Bone marrow (tissue), 2 donors: Measurements from ENCODE around the gene DCTD.
"Not testable (repeated sequence)": the region's sequence is repeated elsewhere in the genome, so short reads cannot be mapped to it uniquely, and the experiment has no call there.

Experiments
- DNase-seq, 2 donors: peaks; one replicate each; lab custom pipeline; 2025; lab: John Stamatoyannopoulos, UW

DCTD gene

DNA sequence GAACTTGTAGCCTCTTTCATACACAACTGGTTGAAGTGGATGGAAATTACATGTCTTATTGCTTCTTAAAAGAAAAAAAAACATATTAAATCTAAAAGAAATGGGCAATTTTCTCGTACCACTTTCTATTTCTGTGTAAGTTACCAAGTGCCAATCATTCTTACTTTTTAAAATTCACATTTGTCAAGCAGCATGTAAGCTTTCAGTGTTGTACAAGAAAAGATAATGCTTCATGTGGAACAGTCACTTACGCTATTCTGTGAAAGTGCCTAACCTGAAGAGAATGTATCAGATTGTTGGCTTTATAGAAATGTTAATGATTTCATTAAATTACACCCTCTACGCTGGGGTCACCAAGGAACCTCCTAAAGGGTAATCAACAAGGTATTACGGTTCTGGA, 4.4 kb upstream of the DCTD start:
- DNase-seq: no peak

DNA sequence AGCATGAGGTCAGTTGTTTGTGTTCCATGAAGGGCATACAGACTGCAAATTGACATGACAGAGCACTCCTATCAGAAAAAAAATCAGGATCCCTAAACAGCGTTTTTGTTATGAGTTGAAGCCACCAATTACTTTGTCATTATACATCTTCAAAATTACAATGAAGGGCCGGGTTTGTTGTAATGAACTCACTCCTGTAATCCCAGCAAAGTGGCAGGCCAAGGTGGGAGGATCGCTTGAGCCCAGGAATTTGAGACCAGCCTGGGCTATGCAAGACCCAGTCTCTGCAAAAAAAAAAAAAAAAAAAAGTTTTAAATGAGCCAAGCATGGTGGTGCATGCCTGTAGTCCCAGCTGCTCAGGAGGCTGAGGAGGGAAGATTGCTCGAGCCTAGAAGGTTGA, 3.5 kb upstream of the DCTD start:
- DNase-seq: no peak

DNA sequence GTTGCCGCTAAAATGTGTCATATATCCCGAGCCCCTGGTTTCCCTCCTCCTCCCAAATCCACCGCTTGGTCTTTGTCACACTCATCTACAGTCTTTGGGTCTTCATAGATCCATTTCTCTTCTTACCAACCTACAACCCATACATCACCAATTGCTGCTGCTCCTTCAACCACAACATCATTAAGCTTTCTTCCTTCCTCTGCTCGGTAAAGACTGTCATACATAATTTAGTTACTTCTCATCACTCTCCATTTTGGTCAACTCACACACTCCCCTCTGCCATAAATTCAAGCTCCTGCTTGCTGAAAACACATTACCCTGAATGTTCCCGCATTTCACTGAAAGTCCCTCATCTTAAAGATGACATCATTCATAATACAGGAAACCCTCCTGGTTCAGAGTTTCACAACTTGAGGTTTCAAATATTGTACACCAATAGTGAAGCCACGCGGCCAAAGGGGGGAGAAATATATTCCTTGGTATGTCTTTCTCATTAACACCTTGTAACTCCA, 1.7 kb upstream of the DCTD start:
- no peak for DNase-seq

DNA sequence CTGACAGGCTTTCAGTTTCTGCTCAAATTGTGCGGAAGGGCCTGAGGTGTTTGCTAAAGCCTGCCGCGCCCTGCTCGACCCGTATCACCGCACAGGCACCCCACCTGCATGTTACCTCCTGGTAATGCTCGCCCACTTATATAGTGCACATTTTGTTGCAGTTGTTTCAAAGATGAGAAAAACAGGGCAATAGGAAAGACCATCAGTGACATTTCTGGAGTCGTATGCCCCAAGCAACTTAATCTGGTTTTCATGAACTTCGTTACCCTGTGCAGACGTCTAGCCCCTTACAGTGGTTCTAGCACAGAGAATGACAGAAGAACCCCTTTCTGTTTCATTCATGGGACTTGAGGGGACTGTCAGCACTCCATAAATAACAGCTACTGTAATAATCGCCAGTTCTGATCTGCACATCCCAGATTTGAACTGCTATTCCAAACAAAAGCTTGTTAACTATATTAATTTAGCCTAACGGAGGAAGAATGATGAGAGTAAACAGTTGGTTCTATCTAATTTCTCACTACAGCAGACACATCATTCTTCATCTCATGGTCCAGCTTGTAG, 940 bp upstream of the DCTD start:
- DNase-seq: no peak

DNA sequence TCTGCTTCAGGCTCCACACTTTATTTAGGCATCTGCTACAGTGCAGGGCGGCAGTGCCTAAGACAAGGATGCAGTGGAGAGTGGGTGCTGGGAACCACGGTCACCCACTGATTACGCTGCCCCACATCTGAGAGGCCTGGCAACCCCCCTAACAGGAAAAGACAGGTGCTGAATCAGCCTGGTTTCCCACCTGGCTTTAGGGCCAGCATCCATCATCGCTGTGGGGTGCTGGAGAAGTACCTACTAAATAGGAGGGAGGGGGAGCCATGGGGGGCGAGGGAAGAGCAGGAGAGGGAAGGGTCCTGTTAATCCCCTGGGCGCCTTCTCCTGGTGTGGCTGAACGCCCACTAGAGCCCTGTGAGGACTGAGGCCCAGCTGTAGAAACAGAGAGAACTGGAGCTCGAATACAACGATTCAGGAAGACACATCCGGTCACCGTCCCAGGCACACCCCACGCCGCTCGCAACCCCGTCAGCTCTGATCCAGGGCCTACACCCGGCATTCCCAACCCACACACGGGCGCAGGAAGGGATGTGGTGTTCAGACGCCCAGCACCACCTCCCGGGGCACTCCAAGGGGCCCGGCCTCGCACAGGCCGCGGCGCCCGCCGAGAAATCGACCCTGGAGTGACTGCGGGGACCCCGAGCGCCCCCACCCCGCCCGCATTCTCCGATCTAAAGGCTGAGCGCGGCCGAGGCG, 554 bp downstream of the DCTD start:
- peak in 1 of 2 donors; percentile 26 for DNase-seq

DNA sequence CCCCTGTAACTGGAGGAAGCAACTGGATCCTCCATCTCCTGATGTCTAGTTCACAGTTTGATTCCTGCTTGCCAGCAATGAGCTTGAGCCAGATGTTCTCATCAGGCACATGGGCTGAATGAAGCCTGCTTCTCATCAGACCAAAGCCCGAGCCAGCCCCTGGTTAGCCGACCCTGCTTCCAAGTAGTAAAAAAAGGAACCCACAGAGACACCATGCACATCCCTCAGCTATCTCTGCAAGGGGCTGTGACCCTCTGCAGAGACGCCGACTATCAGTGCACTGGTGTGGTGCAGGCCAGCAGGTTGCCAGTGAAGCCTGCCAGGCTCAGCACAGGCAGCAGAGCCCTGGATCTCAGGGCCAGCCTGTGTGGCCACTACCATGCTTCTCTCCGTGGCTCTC, 2.8 kb downstream of the DCTD start:
- DNase-seq: no peak

DNA sequence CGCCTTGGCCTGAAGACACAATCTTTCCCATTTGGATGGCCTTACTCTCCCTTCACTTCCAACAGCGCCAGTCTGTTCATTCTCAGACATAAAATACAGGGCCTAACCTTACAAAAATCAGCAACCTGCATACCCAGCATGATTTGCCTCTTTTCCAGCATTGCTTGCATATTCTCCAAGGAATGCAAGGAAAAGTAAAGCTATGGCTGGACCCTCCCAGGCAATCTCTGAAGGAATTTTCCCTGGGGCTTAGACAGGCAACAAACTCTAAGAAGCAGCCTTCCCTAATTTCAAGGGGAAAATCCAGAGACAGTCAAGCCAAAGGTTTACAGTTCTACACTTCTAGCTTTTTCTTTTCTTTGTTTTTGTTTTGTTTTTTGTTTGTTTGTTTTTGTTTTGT, 3.6 kb downstream of the DCTD start:
- DNase-seq: no peak

DNA sequence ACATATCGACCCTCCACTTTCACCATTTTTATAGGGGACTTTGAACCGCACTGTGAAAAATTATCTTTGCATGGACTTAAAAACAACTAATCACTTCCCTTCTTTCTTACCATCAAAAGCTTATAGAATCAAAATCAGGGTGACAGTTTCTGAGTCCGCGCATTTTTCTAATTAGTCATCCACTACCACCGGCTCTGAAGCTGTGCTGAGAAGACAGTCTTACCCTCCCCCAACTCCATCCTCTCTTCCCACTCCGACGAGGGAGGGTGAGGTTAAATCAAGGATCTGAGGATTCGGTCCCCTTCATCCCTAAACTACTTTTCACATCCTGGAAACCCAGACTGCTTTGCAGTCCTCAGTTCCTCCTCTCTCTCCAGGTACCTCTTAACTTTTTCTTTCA, 4.2 kb downstream of the DCTD start:
- DNase-seq: no peak

DNA sequence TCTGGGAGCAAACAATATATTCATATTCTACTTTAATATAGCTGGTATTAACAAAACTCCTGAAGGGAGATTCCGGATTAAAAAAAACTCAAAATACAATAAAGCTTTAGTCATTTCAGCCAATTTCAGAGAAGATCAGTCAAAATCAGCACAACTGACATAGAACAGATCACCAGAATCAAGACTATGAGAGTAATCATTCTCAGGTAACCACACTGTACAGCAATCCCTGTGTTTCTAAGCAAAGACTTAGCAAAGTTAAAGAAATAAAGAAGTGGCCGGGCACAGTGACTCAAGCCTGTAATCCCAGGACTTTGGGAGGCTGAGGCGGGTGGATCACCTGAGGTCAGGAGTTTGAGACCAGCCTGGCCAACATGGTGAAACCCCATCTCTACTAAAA, 9.1 kb downstream of the DCTD start:
- no peak for DNase-seq

DNA sequence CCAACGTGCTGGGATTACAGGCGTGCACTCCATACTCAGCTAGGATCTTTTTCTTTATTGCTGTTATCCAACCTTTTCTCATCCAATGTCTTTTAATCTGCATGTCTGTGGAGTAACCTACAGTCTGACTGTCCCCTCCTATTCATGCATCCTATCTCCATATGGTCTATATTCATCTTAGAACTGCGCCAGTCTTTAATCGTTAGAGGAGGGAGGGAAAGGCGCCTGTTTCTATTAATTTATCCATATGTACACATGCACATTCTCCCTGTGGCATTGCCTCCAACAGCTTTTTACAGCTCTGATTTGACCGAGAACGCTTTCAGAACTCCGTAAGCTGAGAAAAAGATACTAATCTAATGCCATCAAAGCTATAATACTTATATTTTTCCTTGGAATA, 9.8 kb downstream of the DCTD start:
- no peak for DNase-seq

DNA sequence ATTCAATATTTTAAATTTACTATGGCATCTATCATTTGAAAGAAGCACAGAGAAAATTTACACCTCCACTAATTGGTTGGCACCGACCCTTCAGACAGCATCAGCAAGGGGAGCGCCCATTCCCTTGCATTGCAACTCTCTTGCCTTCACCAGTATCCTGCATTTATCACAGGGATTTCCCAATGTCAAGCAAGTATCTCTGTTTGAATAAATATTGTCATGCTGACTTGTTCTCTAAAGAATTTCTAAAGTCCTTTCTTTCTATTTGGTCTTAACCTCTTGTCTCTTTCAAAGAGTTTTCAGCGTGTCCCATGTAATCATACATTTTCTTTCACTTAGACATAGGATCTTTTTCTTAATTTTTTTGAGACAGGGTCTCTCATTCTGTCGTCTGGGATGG, 10.4 kb downstream of the DCTD start:
- DNase-seq: no peak

DNA sequence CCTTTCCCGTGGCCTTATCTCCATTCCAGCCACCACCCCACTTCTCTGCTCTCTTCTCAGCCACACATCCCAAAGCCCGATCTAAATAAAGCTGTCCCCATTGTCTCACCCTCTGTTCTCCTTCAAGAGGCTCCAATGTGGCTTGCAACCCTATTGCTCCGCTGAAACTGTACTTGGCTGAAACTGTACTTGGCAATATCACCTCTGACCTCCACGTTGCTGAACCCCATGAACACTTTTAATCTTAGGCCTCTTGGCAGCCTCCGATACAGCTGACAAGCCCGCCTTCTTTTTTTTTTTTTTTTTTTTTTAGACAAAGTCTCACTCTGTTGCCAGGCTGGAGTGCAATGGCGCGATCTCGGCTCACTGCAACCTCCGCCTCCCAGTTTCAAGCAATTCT, 12.1 kb downstream of the DCTD start:
- DNase-seq: no peak

DNA sequence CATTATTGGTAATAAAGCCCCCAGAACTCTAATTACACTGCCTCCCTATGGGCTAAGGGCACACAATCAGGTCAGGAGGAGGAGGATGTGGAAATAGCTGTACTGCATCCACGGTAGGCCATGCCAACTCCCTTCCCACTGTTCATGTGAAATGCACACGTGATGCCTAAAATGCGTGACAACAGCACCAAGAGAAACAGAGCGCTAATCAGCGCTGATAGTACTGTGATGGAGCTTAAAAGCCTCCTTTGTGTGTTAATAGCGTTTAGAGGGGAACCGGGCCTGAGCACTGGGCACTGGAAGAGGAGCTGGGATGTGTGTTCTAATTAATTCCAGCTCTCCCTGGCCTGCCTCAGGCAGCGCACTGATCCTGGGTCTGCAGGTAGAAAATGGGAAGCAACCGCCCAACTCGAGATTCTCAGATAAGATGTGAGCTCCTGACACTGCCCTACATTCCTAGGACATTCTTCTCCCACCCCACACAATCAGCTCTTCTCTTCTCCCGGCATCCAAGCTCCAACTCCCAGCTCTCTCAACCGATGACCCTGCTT, 12.9 kb downstream of the DCTD start:
- no peak for DNase-seq

DNA sequence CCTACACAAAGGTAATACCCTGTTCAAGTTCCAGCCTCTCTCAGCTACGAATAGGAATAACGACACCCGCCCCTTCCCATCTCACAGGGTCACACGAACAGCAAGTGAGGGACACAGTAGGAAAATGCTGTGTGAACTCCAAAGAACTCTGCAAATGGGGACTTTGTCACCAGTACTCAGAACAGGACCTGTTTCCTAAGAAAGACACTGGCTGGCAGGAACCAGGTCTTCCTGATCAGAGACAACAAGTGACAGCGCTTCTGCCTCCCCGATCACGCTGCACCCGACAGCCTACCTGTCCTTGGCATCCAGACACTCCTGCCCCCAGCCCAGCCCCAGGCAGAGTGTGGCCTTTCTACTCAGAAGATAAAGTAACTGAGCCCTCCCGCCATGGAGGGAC, 14.2 kb downstream of the DCTD start:
- DNase-seq: no peak

DNA sequence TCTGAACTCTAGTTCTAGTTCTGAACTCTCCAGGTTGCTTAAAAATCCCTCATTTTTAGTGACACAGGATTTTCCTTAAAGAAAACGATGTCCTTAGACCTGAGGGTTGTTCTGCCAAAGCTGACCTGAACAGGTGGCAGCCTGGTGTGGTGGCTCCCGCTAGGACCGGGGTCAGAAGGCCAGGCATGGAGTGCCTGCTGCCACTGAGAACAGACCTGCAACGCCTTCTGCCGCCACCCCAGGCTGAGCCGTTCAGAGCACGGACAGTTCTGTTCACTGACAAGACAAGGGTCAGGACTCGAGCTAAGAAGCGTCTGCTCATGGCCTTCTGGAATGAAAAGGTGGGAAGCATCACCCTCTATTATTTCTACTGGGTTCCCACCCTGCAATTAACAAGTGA, 15.8 kb downstream of the DCTD start:
- DNase-seq: no peak

DNA sequence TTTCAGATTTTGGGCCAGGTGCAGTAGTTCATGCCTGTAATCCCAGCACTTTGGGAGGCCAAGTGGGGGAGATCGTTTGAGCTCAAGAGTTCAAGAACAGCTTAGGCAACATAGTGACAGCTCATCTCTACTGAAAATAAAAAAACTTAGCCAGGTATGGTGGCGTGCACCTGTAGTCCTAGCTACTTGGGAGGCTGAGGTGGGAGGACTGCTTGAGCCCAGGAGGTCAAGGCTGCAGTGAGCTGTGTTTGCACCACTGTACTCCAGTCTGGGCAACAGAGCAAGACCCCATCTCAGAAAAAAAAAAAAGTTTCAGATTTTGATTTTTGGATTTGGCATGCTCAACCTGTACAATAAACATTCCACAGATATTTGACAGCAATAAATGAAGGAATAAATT, 17.2 kb downstream of the DCTD start:
- DNase-seq: not testable (repeated sequence)

DNA sequence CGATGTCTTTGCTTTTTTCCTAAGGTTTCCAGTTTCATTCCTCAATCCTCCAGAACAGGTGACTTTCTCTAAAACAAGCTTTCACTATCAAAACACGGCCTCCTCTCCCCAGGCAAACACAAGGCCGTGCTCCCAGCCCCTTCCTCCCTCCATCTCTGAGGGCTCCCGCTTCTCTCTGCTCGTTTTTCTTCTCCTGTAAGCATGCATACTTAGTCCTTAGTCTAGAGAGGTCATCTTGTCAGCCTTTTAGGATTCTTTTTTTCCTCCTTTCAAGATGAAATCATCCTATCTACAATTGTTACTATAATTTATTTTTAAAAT, 18.7 kb downstream of the DCTD start:
- DNase-seq: no peak

DNA sequence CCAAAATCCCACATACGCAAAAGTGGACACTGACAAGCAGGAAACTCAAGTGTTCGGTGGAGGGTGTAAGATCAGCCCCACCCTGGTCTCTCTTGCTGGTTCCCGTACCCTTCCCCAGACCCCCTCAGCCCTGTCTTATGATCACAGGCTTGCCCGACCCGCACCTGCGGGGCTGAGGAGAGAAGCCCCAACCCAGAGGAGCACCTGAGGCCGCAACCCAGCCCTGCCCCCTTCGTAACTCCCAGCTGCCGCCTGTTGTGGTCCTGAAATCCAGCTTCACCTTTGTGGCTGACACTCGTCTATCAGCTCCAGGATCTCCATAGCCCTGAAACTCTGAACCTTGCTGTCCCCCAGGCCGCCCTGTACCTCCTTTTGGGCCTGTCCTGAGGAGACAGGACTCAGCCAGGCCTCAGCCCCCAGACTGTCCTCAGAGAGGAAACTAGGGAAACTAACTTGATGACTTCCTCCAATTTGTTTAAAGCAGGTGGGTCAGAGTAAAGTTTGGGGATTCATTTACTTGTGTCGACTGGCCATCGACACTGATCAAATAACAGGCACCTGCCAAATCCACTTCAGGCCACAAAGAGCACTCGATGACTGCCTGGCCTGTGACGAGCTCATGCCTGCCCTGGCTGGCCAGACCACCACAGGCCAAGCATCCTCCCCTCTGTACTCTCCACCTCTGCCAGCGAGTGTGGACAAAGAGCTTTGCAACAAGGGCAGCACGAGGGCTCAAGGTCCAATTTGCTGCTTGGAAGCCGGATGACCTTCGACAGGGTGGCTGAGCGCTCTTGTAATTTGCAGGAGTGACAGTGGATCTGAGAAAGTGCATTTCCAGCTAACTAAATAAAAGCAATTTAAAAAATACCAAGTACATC, 19.3 kb downstream of the DCTD start:
- no peak for DNase-seq

DNA sequence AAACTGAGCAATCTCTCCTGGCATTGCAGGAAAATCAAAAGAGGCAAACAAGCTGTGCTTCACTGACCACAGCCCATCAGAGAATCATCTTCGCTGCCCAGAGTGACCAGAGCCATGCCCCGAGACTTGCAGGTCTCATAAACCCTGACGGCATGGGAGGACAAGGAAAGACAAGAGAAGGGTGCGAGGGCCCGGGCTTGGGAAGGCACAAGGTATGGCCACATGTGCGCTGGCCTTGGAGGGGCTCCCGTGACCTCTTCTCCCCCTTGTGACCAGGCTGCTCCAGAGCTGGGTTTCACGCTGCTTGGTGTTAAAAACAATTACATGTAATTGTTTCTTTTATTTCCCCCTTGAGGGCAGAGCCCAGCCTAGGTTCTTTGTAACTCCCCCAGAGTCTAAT, 20.8 kb downstream of the DCTD start:
- DNase-seq: no peak

DNA sequence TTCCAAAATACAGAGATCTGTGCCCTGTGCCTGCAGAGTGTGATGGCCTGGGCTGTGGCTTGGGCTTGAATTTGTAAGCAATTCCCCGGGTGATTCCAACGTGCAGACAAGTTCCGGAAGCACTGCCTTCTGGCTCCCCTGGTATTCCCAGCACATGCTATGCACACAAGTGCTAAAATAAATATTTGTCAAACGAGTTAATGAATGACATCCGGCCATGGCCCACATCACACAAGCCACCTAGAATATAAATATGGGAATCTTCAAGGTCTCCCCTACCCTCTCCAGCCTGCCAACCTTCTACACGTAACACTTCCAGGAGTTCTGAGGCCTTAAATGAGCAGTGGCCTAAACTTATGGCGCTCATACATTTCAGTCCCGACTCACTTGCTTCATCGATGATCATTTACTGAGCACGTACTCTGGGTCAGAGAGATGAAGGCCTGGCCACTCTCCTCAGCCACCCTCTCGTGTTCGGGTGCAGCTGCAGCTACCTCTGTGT, 21.3 kb downstream of the DCTD start:
- no peak for DNase-seq

DNA sequence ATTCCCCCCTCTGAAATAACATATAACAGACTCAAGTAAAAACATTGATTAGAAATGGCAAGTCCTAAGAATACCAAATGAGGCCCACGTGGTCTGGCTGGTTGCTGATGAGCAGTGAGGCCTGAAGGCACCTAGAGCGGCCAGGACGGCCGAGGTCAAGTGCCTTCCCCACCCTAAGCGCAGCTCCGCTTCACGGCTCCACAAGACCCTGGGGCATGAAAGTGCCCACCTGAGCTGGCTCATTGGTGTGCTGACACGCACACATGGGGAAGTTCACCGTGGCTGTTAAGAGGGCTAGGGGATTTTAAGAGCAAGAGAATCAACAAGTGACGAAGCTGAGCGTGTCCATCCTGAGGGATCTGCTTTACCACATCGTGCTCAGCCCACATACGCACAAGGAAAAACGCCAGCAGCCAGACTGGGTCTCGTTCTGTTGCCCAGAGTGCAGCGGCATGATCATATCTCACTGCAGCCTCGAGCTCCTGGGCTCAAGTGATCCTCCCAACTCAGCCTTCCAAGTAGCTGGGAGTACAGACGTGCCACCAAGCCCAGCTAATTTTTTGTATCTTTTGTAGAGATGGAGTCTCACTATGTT, 22.4 kb downstream of the DCTD start:
- no peak for DNase-seq

DNA sequence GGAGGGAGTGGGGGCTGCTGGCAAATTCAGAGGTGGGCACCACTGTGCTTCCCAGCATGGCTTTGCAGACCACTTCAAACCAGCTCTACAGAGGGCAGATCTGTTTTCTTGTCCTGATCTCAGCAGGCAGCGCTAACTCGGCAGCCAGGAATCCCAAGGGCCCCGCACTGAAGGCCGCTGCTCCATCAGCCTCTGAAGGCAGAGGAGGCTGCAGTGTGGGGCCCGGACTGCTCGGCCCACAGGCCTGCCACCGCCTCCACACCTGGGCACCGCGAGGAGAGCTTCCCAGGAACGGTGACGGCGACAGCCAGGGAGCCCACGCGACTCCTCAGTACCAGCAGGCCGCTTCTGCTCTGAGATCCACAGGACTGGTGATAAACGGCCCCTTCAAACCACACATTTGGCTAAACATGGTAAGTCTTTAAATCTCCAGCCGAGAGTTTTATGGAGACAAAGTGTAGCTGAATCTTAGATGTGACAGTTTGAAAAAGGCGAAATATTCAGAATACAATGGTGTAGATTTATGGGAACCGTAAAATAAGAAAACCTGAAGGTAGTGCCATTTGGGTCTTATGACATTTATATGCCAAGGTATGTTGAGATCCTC, 23.6 kb downstream of the DCTD start:
- no peak for DNase-seq
